ENCODE data around the gene ZBTB7B.

DNA sequence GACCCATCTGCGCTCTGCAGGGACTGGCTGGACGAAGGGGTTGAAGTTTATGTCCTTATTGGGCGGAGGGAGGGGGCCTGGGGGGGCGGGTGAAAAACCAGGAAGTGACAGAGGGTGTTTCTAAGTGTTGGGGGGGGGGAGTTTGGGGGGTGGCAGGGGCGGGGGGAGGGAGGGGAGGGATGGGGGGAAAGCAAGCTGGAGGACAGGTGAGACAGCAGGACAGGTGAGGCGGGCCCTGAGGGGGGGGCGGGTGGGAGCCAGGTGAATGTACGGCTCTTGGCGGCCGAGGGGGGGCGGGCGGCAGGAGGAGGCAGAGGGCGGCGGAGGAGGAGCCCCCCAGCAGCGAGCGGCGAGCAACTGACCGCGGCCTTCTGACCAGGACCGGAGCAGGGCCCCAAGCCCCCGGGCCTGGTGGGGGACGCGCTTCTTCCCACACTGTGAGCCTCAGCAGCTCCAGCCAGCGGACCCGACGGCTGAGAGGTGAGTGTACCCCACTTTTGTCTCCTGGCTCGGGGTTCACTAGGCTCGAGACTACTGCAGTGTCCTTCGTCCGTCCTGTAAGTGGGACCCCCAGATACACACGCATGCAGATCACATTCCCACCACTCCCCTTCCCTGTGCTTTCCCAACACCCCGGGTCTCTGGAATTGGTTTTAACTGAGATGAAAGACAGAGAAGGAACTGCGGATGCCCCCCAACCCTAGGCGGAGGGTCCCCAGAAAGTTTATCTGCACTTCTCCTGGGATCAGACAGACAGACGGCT is at the start of gene ZBTB7B:
- TF ChIP-seq EZH2 (IDR thresholded peaks at IDR 0.05; ENCODE audit: borderline replicate concordance, low read length): no peak
- TF ChIP-seq, protein P1, sequence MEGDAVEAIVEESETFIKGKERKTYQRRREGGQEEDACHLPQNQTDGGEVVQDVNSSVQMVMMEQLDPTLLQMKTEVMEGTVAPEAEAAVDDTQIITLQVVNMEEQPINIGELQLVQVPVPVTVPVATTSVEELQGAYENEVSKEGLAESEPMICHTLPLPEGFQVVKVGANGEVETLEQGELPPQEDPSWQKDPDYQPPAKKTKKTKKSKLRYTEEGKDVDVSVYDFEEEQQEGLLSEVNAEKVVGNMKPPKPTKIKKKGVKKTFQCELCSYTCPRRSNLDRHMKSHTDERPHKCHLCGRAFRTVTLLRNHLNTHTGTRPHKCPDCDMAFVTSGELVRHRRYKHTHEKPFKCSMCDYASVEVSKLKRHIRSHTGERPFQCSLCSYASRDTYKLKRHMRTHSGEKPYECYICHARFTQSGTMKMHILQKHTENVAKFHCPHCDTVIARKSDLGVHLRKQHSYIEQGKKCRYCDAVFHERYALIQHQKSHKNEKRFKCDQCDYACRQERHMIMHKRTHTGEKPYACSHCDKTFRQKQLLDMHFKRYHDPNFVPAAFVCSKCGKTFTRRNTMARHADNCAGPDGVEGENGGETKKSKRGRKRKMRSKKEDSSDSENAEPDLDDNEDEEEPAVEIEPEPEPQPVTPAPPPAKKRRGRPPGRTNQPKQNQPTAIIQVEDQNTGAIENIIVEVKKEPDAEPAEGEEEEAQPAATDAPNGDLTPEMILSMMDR (IDR thresholded peaks at IDR 0.05; ENCODE audit: low read length): no peak
